ENCODE measurements around the gene NOC4L.
"Not testable (repeated sequence)": the region's sequence is repeated elsewhere in the genome, so short reads cannot be mapped to it uniquely, and the experiment has no call there.

The NOC4L gene

DNA sequence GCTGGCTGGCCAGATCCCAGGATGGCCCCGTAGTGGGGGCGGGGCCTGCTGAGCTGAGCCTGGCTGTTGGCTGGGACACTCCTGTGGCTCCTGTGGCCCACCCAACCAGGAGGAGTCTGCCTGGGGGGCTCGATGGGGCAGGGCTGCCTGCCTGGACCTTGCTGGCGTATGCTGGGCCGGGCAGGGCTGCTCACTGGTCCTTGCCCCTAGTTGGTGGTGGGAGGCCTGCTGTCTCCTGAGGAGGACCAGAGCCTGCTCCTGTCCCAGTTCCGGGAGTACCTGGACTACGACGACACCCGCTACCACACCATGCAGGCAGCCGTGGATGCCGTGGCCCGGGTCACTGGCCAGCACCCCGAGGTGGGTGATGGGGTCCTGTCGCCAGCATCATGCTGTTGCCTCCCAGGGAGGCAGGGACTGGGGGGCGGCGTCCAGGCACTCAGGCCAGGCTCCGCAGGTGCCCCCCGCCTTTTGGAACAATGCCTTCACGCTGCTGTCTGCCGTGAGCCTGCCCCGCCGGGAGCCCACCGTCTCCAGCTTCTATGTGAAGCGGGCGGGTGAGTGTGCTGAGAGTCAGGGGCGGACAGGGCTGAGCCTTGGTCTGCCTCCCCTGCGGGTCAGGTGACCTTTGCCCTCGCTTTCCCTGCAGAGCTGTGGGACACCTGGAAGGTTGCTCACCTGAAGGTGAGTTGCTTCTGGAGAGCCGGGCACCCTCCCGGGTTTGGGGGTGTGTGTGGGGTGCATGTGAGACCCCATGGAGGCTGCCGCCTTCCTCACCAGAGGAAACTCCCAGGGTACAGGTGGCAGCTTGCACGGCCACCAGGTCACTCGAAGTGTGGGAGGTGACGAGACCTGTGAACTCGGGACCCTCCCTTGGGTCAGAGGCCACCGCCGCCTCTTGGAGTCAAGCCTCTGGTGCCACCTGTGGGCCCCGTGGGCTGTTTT is 3.4 kb downstream of the NOC4L start:
- H3K27ac ChIP-seq: no peak overlapping the region
- TF ChIP-seq CTCF (conservative IDR thresholded peaks at IDR 0.05) (no peak), ZFX (IDR thresholded peaks at IDR 0.05) (no peak)

DNA sequence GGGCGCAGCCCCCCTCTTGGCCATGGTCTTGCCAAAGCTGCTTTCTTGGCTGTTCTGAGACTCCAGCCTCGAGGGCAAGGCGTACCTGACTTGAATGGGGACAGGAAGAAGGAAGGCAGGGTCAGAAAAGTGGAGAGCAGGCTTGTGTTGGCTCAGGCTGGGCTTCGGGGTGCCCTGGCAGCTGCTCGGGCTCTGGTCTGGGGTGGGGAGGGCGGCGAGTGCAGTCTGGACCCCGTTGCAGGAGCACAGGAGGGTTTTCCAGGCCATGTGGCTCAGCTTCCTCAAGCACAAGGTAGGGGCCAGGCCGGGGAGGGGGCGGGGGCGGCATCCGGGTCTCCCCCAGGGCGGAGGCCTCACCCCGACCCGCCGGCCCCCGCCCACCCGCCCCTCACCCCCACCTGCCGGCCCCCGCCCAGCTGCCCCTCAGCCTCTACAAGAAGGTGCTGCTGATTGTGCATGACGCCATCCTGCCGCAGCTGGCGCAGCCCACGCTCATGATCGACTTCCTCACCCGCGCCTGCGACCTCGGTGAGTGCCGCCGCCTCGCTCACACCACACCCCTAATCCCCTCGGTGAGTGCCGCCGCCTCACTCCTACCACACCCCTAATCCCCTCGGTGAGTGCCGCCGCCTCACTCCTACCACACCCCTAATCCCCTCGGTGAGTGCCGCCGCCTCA is 4.2 kb downstream of the NOC4L start:
- H3K27ac ChIP-seq: no peak overlapping the region
- TF ChIP-seq CTCF (conservative IDR thresholded peaks at IDR 0.05) (no peak), ZFX (IDR thresholded peaks at IDR 0.05) (no peak)

- H3K27ac ChIP-seq: not testable (repeated sequence)
These were observed 5.3 kb downstream of the NOC4L start for GRCh38 chr12:132149526-132149925.

- H3K27ac ChIP-seq: no peak overlapping the region
- no peak for TF ChIP-seq ZFX (IDR thresholded peaks at IDR 0.05)
- TF ChIP-seq CTCF (conservative IDR thresholded peaks at IDR 0.05): no peak
These were observed 6.5 kb downstream of the NOC4L start for GRCh38 chr12:132150780-132151144.

GRCh38 chr12:132151145-132151765 is 7.0 kb downstream of the NOC4L start:
- H3K27ac ChIP-seq: no peak overlapping the region
- TF ChIP-seq CTCF (conservative IDR thresholded peaks at IDR 0.05) (no peak), ZFX (IDR thresholded peaks at IDR 0.05) (no peak)

GRCh38 chr12:132151766-132152410 is 7.6 kb downstream of the NOC4L start:
- no peak overlapping the region for H3K27ac ChIP-seq
- TF ChIP-seq CTCF (conservative IDR thresholded peaks at IDR 0.05): no peak
- TF ChIP-seq ZFX (IDR thresholded peaks at IDR 0.05): no peak

DNA sequence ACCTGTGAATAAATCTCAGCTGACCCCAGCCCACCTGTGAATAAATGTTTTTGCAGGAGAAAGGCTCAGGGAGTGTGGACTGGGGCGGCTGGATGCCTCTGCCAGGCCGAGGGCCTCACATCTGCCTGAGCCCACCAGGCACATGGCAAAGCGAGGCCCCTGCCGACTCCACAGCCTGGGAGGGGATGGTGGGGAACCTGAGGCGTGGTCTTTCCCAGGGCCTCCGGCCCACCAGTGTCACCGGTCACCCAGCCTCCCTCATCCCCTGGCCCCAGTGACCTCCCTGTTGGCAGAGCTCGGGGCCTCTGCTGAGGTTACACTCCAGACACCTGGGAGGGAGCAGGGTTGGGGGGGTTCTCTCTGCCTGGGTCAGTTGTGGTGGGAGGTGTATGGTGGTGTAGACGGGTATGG is 8.2 kb downstream of the NOC4L start:
- TF ChIP-seq CTCF (conservative IDR thresholded peaks at IDR 0.05): no peak
- no peak for TF ChIP-seq ZFX (IDR thresholded peaks at IDR 0.05)
- no peak overlapping the region for H3K27ac ChIP-seq
